IPS-20b (cell line): Measurements from ENCODE around the gene SP110.
"Not testable (repeated sequence)": the region's sequence is repeated elsewhere in the genome, so short reads cannot be mapped to it uniquely, and the experiment has no call there.

ENCODE experiments used
- H3K27ac ChIP-seq: one replicate; pipeline ENCODE4 v1.5.1; 2013; ENCODE audit warnings: low read length
- H3K27me3 ChIP-seq: 2 replicates; pipeline ENCODE4 v1.6.1; 2013; ENCODE audit warnings: mild to moderate bottlenecking, low read length, inconsistent platforms; ENCODE audit not compliant: insufficient read depth
- H3K36me3 ChIP-seq: 2 replicates; pipeline ENCODE4 v1.6.1; 2013; ENCODE audit warnings: low read depth, mild to moderate bottlenecking, inconsistent platforms, low read length, moderate library complexity; ENCODE audit not compliant: insufficient read depth
- H3K4me1 ChIP-seq: 2 replicates; pipeline ENCODE4 v1.6.1; 2013; ENCODE audit warnings: mild to moderate bottlenecking, control low read depth, inconsistent platforms, low read length, moderate library complexity; ENCODE audit not compliant: insufficient read depth
- H3K4me3 ChIP-seq: 2 replicates; pipeline ENCODE4 v1.5.1; 2013; ENCODE audit warnings: mild to moderate bottlenecking, low read length, inconsistent platforms
- H3K9ac ChIP-seq: 2 replicates; pipeline ENCODE4 v1.6.1; 2013; ENCODE audit warnings: low read depth, mild to moderate bottlenecking, inconsistent platforms, low read length, moderate library complexity
- H3K9me3 ChIP-seq: 2 replicates; pipeline ENCODE4 v1.6.1; 2013; ENCODE audit warnings: mild to moderate bottlenecking, low read depth, low read length, inconsistent platforms; ENCODE audit not compliant: insufficient read depth

SP110 gene

DNA sequence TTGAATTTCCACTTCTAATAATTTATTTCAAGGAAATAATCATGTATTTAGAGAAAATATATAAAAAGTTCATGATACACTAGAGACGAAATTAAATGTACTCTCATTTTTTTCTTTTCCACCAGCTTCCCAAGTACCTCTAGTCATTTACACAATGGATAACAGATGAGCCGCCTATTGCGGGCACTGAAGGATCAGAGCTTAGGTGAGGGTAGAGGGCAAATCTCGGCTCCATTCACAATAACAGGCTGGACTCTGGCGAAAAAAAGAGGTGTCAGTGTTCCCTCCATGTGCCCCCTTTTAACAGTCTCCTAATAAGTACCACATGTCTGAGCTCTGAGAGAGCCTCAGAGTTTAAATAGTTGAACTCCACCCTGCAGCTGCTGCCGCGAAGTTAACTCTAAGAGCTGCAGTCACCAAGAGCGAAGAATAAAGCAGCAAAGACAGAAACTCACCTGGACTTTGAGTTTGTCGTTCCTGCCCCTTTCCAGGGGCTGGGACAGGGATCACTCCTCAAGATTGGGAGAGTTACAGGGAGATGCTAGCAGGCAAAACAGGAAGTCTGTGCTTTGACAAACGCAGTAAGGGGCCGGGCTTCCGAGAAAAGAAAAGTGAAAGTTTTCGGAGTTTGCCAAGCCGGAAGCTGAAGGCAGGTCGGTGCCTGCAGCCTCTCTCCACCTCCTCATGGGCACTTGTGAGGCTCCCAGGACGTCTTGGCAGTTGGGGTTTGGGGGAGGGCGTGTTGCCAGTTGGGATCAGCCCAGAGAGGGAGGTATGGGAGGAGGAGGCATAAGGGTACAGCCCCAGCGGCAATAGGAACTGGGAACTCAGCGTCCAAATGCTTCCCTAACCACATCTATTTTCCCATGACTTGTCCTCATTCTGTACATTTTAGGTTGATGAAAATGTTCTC, at the start of gene SP110:
Gene SP110, minus strand, starts transcription at position 566 of the 913 bp plus-strand sequence. CDS start 3,057 bp downstream, outside the sequence.
- no peaks in the 10 kb centered on the region for H3K27me3 ChIP-seq
- H3K27ac ChIP-seq: no peak within 1 kb of the TSS
- no peaks in the 10 kb centered on the region for H3K36me3 ChIP-seq
- H3K9me3 ChIP-seq: no peaks in the 10 kb centered on the region
- peak within 1 kb of the TSS; percentile 54; the same call in 1 of the 2 replicates for H3K9ac ChIP-seq
- peak within 1 kb of the TSS; percentile 60 for H3K4me3 ChIP-seq
- no peaks in the 10 kb centered on the region; the same call in 1 of the 2 replicates for H3K4me1 ChIP-seq

GRCh38 chr2:230268606-230269243, 48.9 kb upstream of the SP110 start:
- Histone ChIP-seq H3K4me1 (no peaks in the 10 kb centered on the region), H3K9me3 (no peaks in the 10 kb centered on the region), H3K36me3 (no peaks in the 10 kb centered on the region), H3K9ac (no peak overlapping the region), H3K4me3 (no peak overlapping the region), H3K27me3 (no peaks in the 10 kb centered on the region), H3K27ac (no peak overlapping the region)

GRCh38 chr2:230267556-230267955, 47.8 kb upstream of the SP110 start:
- Histone ChIP-seq H3K27ac (no peak overlapping the region), H3K36me3 (no peaks in the 10 kb centered on the region), H3K9me3 (no peaks in the 10 kb centered on the region), H3K4me3 (no peak overlapping the region), H3K27me3 (no peaks in the 10 kb centered on the region), H3K4me1 (no peaks in the 10 kb centered on the region), H3K9ac (no peak overlapping the region)

- no peaks in the 10 kb centered on the region for H3K27me3 ChIP-seq
- no peak overlapping the region for H3K4me3 ChIP-seq
- no peaks in the 10 kb centered on the region for H3K4me1 ChIP-seq
- no peaks in the 10 kb centered on the region for H3K36me3 ChIP-seq
- H3K27ac ChIP-seq: no peak overlapping the region
- H3K9me3 ChIP-seq: no peaks in the 10 kb centered on the region
- H3K9ac ChIP-seq: no peak overlapping the region
These were observed 47.3 kb upstream of the SP110 start for GRCh38 chr2:230267059-230267458.

- H3K27me3 ChIP-seq: no peaks in the 10 kb centered on the region
- H3K36me3 ChIP-seq: no peaks in the 10 kb centered on the region
- H3K4me1 ChIP-seq: no peaks in the 10 kb centered on the region
- H3K9ac ChIP-seq: no peak overlapping the region
- H3K9me3 ChIP-seq: no peaks in the 10 kb centered on the region
- no peak overlapping the region for H3K27ac ChIP-seq
- no peak overlapping the region for H3K4me3 ChIP-seq
These were observed 46.9 kb upstream of the SP110 start for GRCh38 chr2:230266638-230267037.

GRCh38 chr2:230264945-230265344, 45.2 kb upstream of the SP110 start:
- not testable (repeated sequence) for H3K36me3 ChIP-seq, H3K4me1 ChIP-seq

GRCh38 chr2:230262246-230262645, 42.5 kb upstream of the SP110 start:
- Histone ChIP-seq H3K9ac (no peak overlapping the region), H3K27me3 (no peaks in the 10 kb centered on the region), H3K4me1 (no peaks in the 10 kb centered on the region), H3K36me3 (no peaks in the 10 kb centered on the region), H3K9me3 (no peaks in the 10 kb centered on the region), H3K27ac (no peak overlapping the region), H3K4me3 (no peak overlapping the region)

More at GRCh38 chr2:230264945-230265344, 45.2 kb upstream of the SP110 start:
- H3K9ac ChIP-seq, H3K9me3 ChIP-seq, H3K27ac ChIP-seq, H3K27me3 ChIP-seq, H3K4me3 ChIP-seq: not testable (repeated sequence)

GRCh38 chr2:230258483-230258882, 38.7 kb upstream of the SP110 start:
- H3K9me3 ChIP-seq: no peaks in the 10 kb centered on the region
- no peaks in the 10 kb centered on the region for H3K4me1 ChIP-seq
- no peaks in the 10 kb centered on the region for H3K27me3 ChIP-seq
- H3K36me3 ChIP-seq: no peaks in the 10 kb centered on the region
- H3K27ac ChIP-seq: no peak overlapping the region
- H3K4me3 ChIP-seq: no peak overlapping the region
- H3K9ac ChIP-seq: no peak overlapping the region

GRCh38 chr2:230256733-230257332, 37.0 kb upstream of the SP110 start:
- no peaks in the 10 kb centered on the region for H3K27me3 ChIP-seq
- no peak overlapping the region for H3K9ac ChIP-seq
- no peak overlapping the region for H3K27ac ChIP-seq
- no peaks in the 10 kb centered on the region for H3K4me1 ChIP-seq
- H3K4me3 ChIP-seq: no peak overlapping the region
- no peaks in the 10 kb centered on the region for H3K9me3 ChIP-seq
- H3K36me3 ChIP-seq: no peaks in the 10 kb centered on the region

DNA sequence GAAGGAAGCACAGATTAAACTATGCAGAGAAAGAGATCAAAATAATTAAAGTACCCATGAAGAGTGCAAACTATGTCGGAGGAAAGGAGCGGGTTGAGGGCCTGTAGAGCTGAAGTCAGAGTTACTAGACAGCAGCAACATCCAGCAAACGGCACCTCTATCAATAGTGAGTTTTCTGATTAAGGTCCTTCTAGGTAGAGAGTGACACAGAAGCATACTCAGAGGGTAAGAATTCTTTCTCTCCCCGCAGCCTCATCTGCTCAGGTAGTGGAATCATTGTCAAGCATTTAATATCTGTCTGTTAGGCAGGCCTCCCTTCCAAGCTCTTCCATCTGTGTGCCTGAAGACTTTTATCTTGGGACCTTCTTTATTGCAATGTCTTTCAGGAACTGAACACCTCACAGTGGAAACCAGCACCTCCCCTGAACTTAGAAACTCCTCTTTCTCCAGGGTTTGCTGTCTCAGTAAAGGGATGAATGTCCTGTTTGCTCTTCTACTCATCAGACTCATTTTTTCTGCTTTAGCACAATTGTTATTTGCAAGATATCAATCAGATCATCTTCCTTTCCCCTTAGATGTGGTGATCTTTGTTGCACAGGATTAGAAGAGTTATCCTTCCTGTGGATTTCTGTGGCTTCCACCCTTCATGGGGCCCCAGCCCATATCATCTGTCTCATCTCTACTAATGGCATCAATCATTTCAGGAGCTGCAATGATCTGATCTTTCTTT, 34.5 kb upstream of the SP110 start:
- H3K36me3 ChIP-seq: no peaks in the 10 kb centered on the region
- no peaks in the 10 kb centered on the region for H3K4me1 ChIP-seq
- no peak overlapping the region for H3K9ac ChIP-seq
- H3K9me3 ChIP-seq: no peaks in the 10 kb centered on the region
- H3K27me3 ChIP-seq: no peaks in the 10 kb centered on the region
- H3K4me3 ChIP-seq: no peak overlapping the region
- H3K27ac ChIP-seq: no peak overlapping the region

DNA sequence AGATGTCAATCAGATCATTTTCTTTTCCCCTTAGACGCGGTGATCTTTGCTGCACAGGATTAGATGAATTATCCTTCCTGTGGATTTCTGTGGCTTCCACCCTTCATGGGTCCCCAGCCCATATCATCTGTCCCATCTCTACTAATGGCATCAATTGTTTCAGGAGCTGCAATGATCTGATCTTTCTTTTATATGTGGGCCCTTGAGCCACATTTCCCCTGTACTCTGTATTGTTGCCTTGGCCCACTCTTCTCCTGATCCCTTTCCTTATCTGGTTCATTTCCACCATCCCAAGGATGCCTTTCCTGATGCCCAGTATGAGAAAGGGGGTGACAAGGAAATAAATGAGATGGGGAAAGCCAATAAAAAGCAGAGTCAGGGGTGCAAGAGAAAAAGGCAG, 30.4 kb upstream of the SP110 start:
- Histone ChIP-seq H3K4me3 (no peak overlapping the region), H3K27me3 (no peaks in the 10 kb centered on the region), H3K9ac (no peak overlapping the region), H3K36me3 (no peaks in the 10 kb centered on the region), H3K27ac (no peak overlapping the region), H3K9me3 (no peaks in the 10 kb centered on the region), H3K4me1 (no peaks in the 10 kb centered on the region)
